Measurements from ENCODE around the gene SLC46A3. TPM values are rescaled to one million over a fixed set of nuclear protein-coding genes. Genes with fewer than 3 reads are reported as not detected.

The SLC46A3 gene
- total and polyA plus RNA-seq, 7 donors: 6.7 to 25.6 (median 14.5) TPM

DNA sequence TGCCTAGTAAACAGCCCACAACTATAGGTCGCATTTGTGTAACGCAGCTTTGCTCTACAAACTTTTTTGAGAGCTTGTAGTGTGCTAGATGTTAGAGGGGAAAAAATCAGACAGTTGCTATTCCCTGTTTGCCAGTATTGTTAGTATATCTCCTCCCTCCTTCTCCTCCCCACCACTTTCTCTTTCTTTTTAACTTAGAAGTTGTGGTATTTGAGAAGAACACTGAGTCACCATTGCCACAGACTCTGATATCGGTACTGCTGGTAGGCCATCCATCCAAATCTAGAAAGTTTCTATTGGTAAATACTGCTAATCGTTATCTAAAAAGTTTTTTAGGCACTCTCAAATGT, 59.2 kb downstream of the SLC46A3 start:
- no peak for TF ChIP-seq POLR2A (IDR thresholded peaks at IDR 0.05)
- no peak for TF ChIP-seq POLR2AphosphoS5 (IDR thresholded peaks at IDR 0.05)
- TF ChIP-seq, protein P1, sequence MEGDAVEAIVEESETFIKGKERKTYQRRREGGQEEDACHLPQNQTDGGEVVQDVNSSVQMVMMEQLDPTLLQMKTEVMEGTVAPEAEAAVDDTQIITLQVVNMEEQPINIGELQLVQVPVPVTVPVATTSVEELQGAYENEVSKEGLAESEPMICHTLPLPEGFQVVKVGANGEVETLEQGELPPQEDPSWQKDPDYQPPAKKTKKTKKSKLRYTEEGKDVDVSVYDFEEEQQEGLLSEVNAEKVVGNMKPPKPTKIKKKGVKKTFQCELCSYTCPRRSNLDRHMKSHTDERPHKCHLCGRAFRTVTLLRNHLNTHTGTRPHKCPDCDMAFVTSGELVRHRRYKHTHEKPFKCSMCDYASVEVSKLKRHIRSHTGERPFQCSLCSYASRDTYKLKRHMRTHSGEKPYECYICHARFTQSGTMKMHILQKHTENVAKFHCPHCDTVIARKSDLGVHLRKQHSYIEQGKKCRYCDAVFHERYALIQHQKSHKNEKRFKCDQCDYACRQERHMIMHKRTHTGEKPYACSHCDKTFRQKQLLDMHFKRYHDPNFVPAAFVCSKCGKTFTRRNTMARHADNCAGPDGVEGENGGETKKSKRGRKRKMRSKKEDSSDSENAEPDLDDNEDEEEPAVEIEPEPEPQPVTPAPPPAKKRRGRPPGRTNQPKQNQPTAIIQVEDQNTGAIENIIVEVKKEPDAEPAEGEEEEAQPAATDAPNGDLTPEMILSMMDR (IDR thresholded peaks at IDR 0.05): no peak
- TF ChIP-seq EP300 (IDR thresholded peaks at IDR 0.05): no peak
- no peaks in the 10 kb centered on the region for H3K9me3 ChIP-seq
- H3K27me3 ChIP-seq: no peaks in the 10 kb centered on the region
- H3K27ac ChIP-seq: peak overlapping the region; percentile 86 to 96 (median 90)
- DNase-seq: no peak
- peak overlapping the region; percentile 61 to 92 (median 75) for H3K4me3 ChIP-seq
- H3K4me1 ChIP-seq: peaks cover 0 to 52% (median 46%) of the 10 kb centered on the region in 4 donors
- H3K36me3 ChIP-seq: peaks cover 0 to 32% (median 18%) of the 10 kb centered on the region in 4 donors
- WGBS, 2 donors: 9 to 10% methylated on average over 4 of the region's 4 CpGs
- intact Hi-C loops (cut with DNase I): loop anchor here (2.0 to 10.0 kb wide), 3 partner anchors 59 to 525 kb away; partner anchors contain the start of genes PAN3 and SLC46A3

DNA sequence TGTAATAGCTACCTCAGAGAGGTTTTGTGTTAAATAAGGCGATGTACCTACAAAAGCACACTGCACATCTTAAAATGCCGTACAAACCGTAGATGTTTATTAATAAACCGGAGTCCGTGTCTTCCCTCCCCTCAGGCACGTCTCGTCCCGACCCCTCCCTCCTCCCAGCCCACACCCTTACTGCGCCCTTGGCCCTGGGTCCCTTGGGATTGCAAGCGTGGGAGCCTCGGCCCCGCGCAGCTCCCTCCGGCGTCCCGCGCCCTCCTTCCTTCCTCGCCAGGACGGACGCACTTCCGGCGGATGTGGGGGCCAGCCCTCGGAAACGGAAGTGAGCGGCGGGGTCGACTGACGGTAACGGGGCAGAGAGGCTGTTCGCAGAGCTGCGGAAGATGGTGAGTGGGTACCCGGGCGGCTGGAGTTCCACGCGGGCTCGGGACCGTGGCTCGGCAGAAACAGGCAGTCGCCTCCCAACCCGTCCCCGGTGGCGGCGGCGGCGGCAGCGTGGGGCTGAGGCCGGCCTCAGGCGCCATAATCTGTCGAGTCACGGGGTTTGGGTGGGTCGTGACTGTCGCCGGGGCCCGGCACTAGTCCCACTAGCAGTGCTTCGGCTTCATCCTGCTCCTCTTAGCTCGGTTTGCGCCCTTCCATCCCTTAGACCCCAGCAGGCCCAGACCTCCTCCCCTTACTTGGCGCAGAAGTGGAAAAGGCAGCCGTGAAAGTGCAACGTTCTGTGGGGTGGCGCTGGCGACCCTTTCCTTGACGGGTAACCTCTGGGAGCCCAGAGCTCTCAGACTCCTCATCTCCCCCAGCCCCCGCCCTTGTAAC, 59.8 kb downstream of the SLC46A3 start, which contains the start of gene POMP:
POMP (plus strand) TSS at position 335 of the 825 bp plus-strand sequence; CDS start at position 390, 55 bp downstream.
- peak within 1 kb of the TSS; percentile 86 to 96 (median 90) for H3K27ac ChIP-seq
- no peaks in the 10 kb centered on the region for H3K27me3 ChIP-seq
- peaks cover 0 to 26% (median 14%) of the 10 kb centered on the region in 4 donors for H3K36me3 ChIP-seq
- peak; percentile 96 for DNase-seq
- peak; percentile 99 to 100 (median 100) for TF ChIP-seq POLR2AphosphoS5 (IDR thresholded peaks at IDR 0.05)
- peak in 2 of 4 donors; percentile 73 to 75 for TF ChIP-seq EP300 (IDR thresholded peaks at IDR 0.05)
- TF ChIP-seq POLR2A (IDR thresholded peaks at IDR 0.05): peak; percentile 95 to 98
- TF ChIP-seq, protein P1 (IDR thresholded peaks at IDR 0.05): no peak
- WGBS, 2 donors: 0% methylated on average over 64 of the region's 64 CpGs
- peak within 1 kb of the TSS; percentile 61 to 92 (median 75) for H3K4me3 ChIP-seq
- no peaks in the 10 kb centered on the region for H3K9me3 ChIP-seq
- peaks cover 0 to 52% (median 46%) of the 10 kb centered on the region in 4 donors for H3K4me1 ChIP-seq
- intact Hi-C loops (cut with DNase I): loop anchor here (2.0 to 10.0 kb wide), 3 partner anchors 60 to 524 kb away; partner anchors contain the start of genes PAN3 and SLC46A3

DNA sequence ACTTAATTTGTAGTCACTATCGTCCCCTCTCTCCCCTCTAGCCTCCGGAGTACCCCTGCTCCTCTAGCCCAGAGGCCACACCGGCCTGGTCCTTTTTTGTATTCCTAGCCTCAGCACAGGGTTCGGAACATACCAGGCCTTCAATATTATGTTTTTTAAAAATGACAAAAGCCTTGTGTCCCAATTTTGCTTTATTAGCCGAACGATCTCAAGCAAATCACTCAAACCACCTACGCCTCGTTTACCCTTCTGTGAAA, 60.3 kb downstream of the SLC46A3 start:
- no peaks in the 10 kb centered on the region for H3K27me3 ChIP-seq
- no peaks in the 10 kb centered on the region for H3K9me3 ChIP-seq
- intact Hi-C loops (cut with DNase I): loop anchor here (2.0 to 10.0 kb wide), 3 partner anchors 60 to 524 kb away; partner anchors contain the start of genes PAN3 and SLC46A3
- peak overlapping the region; percentile 86 to 96 (median 90) for H3K27ac ChIP-seq
- no peak for DNase-seq
- H3K36me3 ChIP-seq: peaks cover 0 to 21% (median 10%) of the 10 kb centered on the region in 4 donors
- TF ChIP-seq EP300 (IDR thresholded peaks at IDR 0.05) (no peak), POLR2A (IDR thresholded peaks at IDR 0.05) (no peak), POLR2AphosphoS5 (IDR thresholded peaks at IDR 0.05) (no peak)
- TF ChIP-seq, protein P1 (IDR thresholded peaks at IDR 0.05): no peak
- 0 to 1% methylated on average over 8 of the region's 8 CpGs for WGBS, 2 donors
- peak overlapping the region; percentile 61 to 92 (median 75) for H3K4me3 ChIP-seq
- peaks cover 0 to 52% (median 46%) of the 10 kb centered on the region in 4 donors for H3K4me1 ChIP-seq

DNA sequence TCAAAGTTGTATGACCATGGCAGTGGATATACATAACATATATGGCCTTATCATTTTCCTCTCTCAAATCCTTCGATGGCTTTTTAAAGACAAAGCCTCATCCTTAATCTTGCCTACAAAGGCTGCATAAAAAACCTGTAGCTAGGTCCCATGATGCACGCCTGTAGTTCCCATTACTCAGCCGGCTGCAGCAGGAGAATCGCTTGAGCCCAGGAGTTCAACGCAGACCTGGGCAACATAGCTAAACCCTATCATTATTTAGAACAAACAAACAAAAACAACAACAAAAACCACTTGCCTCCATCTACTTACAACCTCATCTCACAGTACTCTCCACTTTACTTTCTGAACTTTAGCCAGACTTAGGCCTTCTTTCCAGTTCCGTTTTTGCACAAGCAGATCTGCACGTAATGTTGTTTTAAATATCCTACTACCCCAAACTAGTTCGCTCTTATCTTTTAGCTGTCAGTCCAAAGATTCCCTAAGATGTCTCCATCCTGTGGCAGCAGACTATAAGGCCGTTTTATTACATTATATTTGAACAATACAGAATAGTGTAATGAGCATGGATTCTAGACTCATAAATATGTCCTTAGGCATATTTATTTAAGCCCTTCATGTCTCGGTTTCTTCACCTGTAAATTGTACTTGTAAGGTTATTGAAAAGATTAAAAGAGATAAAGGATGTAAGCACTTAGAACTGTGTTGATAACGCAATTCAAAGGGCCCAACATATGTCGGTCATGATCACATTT, 60.8 kb downstream of the SLC46A3 start:
- TF ChIP-seq EP300 (IDR thresholded peaks at IDR 0.05) (no peak), POLR2A (IDR thresholded peaks at IDR 0.05) (no peak), POLR2AphosphoS5 (IDR thresholded peaks at IDR 0.05) (no peak)
- TF ChIP-seq, protein P1 (IDR thresholded peaks at IDR 0.05): no peak
- Histone ChIP-seq H3K36me3 (peaks cover 0 to 16% (median 5%) of the 10 kb centered on the region in 4 donors), H3K9me3 (no peaks in the 10 kb centered on the region), H3K4me1 (peaks cover 0 to 54% (median 47%) of the 10 kb centered on the region in 4 donors), H3K27ac (peak overlapping the region; percentile 86 to 96 (median 90)), H3K4me3 (peak overlapping the region; percentile 61 to 92 (median 75)), H3K27me3 (no peaks in the 10 kb centered on the region)
- intact Hi-C loops (cut with DNase I): loop anchor here (2.0 to 10.0 kb wide), 3 partner anchors 61 to 523 kb away; partner anchors contain the start of genes PAN3 and SLC46A3
- WGBS, 2 donors: 36 to 39% methylated on average over 12 of the region's 12 CpGs
- DNase-seq: no peak
